Suprapubic skin (tissue), 4 donors: ENCODE data around the gene CRY1. TPM values are rescaled to one million over a fixed set of nuclear protein-coding genes. Genes with fewer than 3 reads are reported as not detected.

Experiments
- DNase-seq, 2 donors: peaks; one replicate each; pipeline ENCODE4 v3.0.0-alpha.2; 2019; ENCODE audit warnings: low spot score in 2 of 2
- H3K27ac ChIP-seq: fragments of 200-600 bp; sonication (generic); one replicate; pipeline ENCODE4 v1.5.1; 2019
- H3K27me3 ChIP-seq: fragments of 200-600 bp; sonication (generic); one replicate; pipeline ENCODE4 v1.5.1; 2019
- H3K36me3 ChIP-seq: fragments of 200-600 bp; sonication (generic); one replicate; pipeline ENCODE4 v1.5.1; 2019
- H3K4me1 ChIP-seq: fragments of 200-600 bp; sonication (generic); one replicate; pipeline ENCODE4 v1.5.1; 2019
- H3K4me3 ChIP-seq: fragments of 200-600 bp; sonication (generic); one replicate; pipeline ENCODE4 v1.5.1; 2019; ENCODE audit warnings: mild to moderate bottlenecking
- H3K9me3 ChIP-seq: fragments of 200-600 bp; sonication (generic); one replicate; pipeline ENCODE4 v1.5.1; 2019
- CTCF ChIP-seq, 2 donors: fragments of 200-600 bp in 1 of 2; fragments of 450-650 bp in 1 of 2; sonication (generic) in 1 of 2; IDR thresholded peaks; one replicate each; pipeline ENCODE4 v1.5.1; 2016 to 2019; ENCODE audit warnings: antibody characterized with exemption in 2 of 2, mild to moderate bottlenecking in 1 of 2, moderate library complexity in 1 of 2
- EP300 ChIP-seq: sonication (generic); formaldehyde crosslinking; IDR thresholded peaks from one replicate; pipeline ENCODE4 v1.6.1; 2017; ENCODE audit warnings: antibody characterized with exemption
- POLR2A ChIP-seq, 2 donors: fragments of 450-650 bp; IDR thresholded peaks; one replicate each; pipeline ENCODE4 v1.6.1; 2017; ENCODE audit warnings: antibody characterized with exemption in 2 of 2, mild to moderate bottlenecking in 2 of 2, moderate library complexity in 2 of 2
- POLR2AphosphoS5 ChIP-seq, 3 donors: sonication (generic); formaldehyde crosslinking; IDR thresholded peaks; one replicate each; pipeline ENCODE4 v1.6.1; 2017; ENCODE audit warnings: antibody characterized with exemption in 3 of 3
- WGBS: methylation state at CpG from one replicate; pipeline ENCODE4 v1.1.5; 2018; 5-methylcytosine and 5-hydroxymethylcytosine counted together
- total RNA-seq, 4 donors: library from RNA; depleted of rRNA; stranded (reverse); fragments of >200 nt; gene quantifications; one replicate each; pipeline ENCODE4 v1.1.0, GENCODE V29; 2016

The CRY1 gene
- total RNA-seq, 4 donors from 2014 or later, result 18.1 to 37.2 (median 35.0) TPM

GRCh38 chr12:106984588-106985137, 108.7 kb downstream of the CRY1 start:
- Histone ChIP-seq H3K4me3 (no peak overlapping the region), H3K36me3 (peaks cover 7% of the 10 kb centered on the region), H3K27me3 (no peaks in the 10 kb centered on the region), H3K4me1 (peaks cover 36% of the 10 kb centered on the region), H3K9me3 (no peaks in the 10 kb centered on the region), H3K27ac (no peak overlapping the region)
- 94% methylated on average over 6 of the region's 6 CpGs for WGBS
- no peak for DNase-seq
- TF ChIP-seq POLR2A (IDR thresholded peaks at IDR 0.05) (no peak), EP300 (no peak), POLR2AphosphoS5 (IDR thresholded peaks at IDR 0.05) (no peak), CTCF (IDR thresholded peaks at IDR 0.05) (no peak)

- WGBS, result 90% methylated on average over 1 of the region's 1 CpG
- no peaks in the 10 kb centered on the region for H3K9me3 ChIP-seq
- H3K27me3 ChIP-seq, result no peaks in the 10 kb centered on the region
- H3K36me3 ChIP-seq, result peaks cover 7% of the 10 kb centered on the region
- H3K4me1 ChIP-seq, result peaks cover 30% of the 10 kb centered on the region
- no peak for TF ChIP-seq POLR2AphosphoS5 (IDR thresholded peaks at IDR 0.05)
- TF ChIP-seq EP300, result no peak
- no peak for TF ChIP-seq CTCF (IDR thresholded peaks at IDR 0.05)
- TF ChIP-seq POLR2A (IDR thresholded peaks at IDR 0.05), result no peak
- no peak for DNase-seq
- no peak overlapping the region for H3K27ac ChIP-seq
- no peak overlapping the region for H3K4me3 ChIP-seq
Observed at GRCh38 chr12:106982229-106982628, 111.1 kb downstream of the CRY1 start.

- WGBS, result 100% methylated on average over 3 of the region's 3 CpGs
Observed at GRCh38 chr12:106981788-106982187, 111.6 kb downstream of the CRY1 start.

GRCh38 chr12:106980944-106981343, 112.4 kb downstream of the CRY1 start:
- Histone ChIP-seq H3K27me3 (no peaks in the 10 kb centered on the region), H3K4me3 (no peak overlapping the region), H3K9me3 (no peaks in the 10 kb centered on the region), H3K36me3 (peaks cover 7% of the 10 kb centered on the region), H3K27ac (no peak overlapping the region), H3K4me1 (peaks cover 30% of the 10 kb centered on the region)
- no peak for DNase-seq
- WGBS, result 60% methylated on average over 7 of the region's 7 CpGs
- TF ChIP-seq CTCF (IDR thresholded peaks at IDR 0.05) (no peak), POLR2A (IDR thresholded peaks at IDR 0.05) (no peak), POLR2AphosphoS5 (IDR thresholded peaks at IDR 0.05) (no peak), EP300 (no peak)

More at GRCh38 chr12:106981788-106982187, 111.6 kb downstream of the CRY1 start:
- Histone ChIP-seq H3K36me3 (peaks cover 7% of the 10 kb centered on the region), H3K4me1 (peaks cover 28% of the 10 kb centered on the region), H3K27ac (no peak overlapping the region), H3K4me3 (no peak overlapping the region), H3K27me3 (no peaks in the 10 kb centered on the region), H3K9me3 (no peaks in the 10 kb centered on the region)
- DNase-seq, result no peak
- TF ChIP-seq POLR2A (IDR thresholded peaks at IDR 0.05), result no peak
- TF ChIP-seq CTCF (IDR thresholded peaks at IDR 0.05), result no peak
- TF ChIP-seq POLR2AphosphoS5 (IDR thresholded peaks at IDR 0.05), result no peak
- no peak for TF ChIP-seq EP300

GRCh38 chr12:106978035-106978800, 115.1 kb downstream of the CRY1 start:
- no peak for DNase-seq
- H3K4me3 ChIP-seq, result no peak overlapping the region
- H3K27me3 ChIP-seq, result no peaks in the 10 kb centered on the region
- TF ChIP-seq POLR2AphosphoS5 (IDR thresholded peaks at IDR 0.05), result no peak
- no peak for TF ChIP-seq CTCF (IDR thresholded peaks at IDR 0.05)
- no peak for TF ChIP-seq POLR2A (IDR thresholded peaks at IDR 0.05)
- TF ChIP-seq EP300, result no peak
- WGBS, result 35% methylated on average over 9 of the region's 9 CpGs
- H3K27ac ChIP-seq, result no peak overlapping the region
- no peaks in the 10 kb centered on the region for H3K9me3 ChIP-seq
- peaks cover 25% of the 10 kb centered on the region for H3K4me1 ChIP-seq
- no peaks in the 10 kb centered on the region for H3K36me3 ChIP-seq
